ENCODE data around the gene DLGAP1. TPM values are rescaled to one million over a fixed set of nuclear protein-coding genes. Genes with fewer than 3 reads are reported as not detected.
A peak's percentile ranks its signal among the peaks of the same experiment; 100 is the strongest.

Gene DLGAP1
- total and polyA plus RNA-seq, 2 of the 13 experiments (the other 11 are each of a cell fraction or from before 2014, with no cell fraction given): 0.01 TPM; not detected in 1

DNA sequence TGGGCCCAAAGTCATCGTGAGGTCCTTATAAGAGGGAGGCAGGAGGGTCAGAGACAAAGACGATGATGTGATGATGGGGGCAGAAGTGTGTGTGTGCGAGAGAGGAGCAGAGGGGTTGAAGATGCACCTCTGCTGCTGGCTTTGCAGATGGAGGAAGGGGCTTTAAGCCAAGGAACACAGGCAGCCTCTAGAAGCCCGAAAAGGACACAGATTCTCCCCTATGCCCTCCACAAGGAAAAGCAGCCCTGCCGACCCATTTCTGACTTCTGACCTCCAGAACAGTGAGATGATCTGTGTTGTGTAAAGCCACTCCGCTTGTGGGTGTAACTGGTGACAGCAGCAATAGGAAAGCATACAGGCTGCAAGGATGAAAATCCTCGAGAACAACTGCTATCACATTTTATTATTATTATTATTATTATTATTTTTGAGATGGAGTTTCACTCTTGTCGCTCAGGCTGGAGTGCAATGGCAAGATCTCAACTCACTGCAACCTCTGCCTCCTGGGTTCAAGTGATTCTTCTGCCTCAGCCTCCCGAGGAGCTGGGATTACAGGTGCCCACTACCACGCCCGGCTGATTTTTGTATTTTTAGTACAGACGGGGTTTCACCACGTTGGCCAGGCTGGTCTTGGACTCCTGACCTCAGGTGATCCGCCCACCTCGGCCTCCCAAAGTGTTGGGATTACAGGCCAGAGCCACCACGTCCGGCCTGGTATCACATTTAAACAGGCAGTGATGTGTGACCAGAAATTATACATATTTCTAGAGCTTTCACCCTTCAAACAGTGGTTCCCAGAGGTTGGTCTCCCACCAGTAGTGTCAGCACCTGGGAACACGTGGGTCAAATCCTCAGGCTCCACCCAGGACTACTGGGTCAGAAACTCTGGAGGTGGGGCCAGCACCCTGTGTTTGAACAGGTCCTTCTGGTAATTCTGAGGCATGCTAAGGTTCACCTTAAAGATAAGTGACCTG, 834.7 kb downstream of the DLGAP1 start (continued):
- TF ChIP-seq, protein P1, sequence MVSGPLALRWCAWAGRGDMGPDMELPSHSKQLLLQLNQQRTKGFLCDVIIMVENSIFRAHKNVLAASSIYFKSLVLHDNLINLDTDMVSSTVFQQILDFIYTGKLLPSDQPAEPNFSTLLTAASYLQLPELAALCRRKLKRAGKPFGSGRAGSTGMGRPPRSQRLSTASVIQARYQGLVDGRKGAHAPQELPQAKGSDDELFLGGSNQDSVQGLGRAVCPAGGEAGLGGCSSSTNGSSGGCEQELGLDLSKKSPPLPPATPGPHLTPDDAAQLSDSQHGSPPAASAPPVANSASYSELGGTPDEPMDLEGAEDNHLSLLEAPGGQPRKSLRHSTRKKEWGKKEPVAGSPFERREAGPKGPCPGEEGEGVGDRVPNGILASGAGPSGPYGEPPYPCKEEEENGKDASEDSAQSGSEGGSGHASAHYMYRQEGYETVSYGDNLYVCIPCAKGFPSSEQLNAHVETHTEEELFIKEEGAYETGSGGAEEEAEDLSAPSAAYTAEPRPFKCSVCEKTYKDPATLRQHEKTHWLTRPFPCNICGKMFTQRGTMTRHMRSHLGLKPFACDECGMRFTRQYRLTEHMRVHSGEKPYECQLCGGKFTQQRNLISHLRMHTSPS (CRISPR knock-in tag; IDR thresholded peaks at IDR 0.05; ENCODE audit: low read depth): no peak
- TF ChIP-seq ZNF709 (CRISPR knock-in tag; IDR thresholded peaks at IDR 0.05) (no peak), ZNF773 (CRISPR knock-in tag; IDR thresholded peaks at IDR 0.05; ENCODE audit: borderline replicate concordance) (no peak), ZIK1 (CRISPR knock-in tag; IDR thresholded peaks at IDR 0.05; ENCODE audit: borderline replicate concordance, low read depth) (no peak), YEATS2 (CRISPR knock-in tag; IDR thresholded peaks at IDR 0.05; ENCODE audit: borderline replicate concordance) (no peak), ZNF605 (CRISPR knock-in tag; IDR thresholded peaks at IDR 0.05) (no peak), NFKBIZ (CRISPR knock-in tag; IDR thresholded peaks at IDR 0.05) (no peak), TSC22D2 (CRISPR knock-in tag; IDR thresholded peaks at IDR 0.05; ENCODE audit: borderline replicate concordance) (no peak; the same call in 1 of the 2 replicates), HDAC2 (CRISPR knock-in tag; IDR thresholded peaks at IDR 0.05) (peak; percentile 34; the same call in 1 of the 2 replicates), SRSF1 (optimal IDR thresholded peaks at IDR 0.05; ENCODE audit: low read depth, low read length) (no peak), ZNF780A (CRISPR knock-in tag; IDR thresholded peaks at IDR 0.05) (no peak), RORA (CRISPR knock-in tag; IDR thresholded peaks at IDR 0.05) (no peak), SMARCE1 (IDR thresholded peaks at IDR 0.05; ENCODE audit: borderline replicate concordance) (no peak), FOXO1 (CRISPR knock-in tag; IDR thresholded peaks at IDR 0.05) (no peak), NR2F1 (CRISPR knock-in tag; IDR thresholded peaks at IDR 0.05) (no peak), SSRP1 (CRISPR knock-in tag; IDR thresholded peaks at IDR 0.05) (no peak)
- TF ChIP-seq, protein P2, sequence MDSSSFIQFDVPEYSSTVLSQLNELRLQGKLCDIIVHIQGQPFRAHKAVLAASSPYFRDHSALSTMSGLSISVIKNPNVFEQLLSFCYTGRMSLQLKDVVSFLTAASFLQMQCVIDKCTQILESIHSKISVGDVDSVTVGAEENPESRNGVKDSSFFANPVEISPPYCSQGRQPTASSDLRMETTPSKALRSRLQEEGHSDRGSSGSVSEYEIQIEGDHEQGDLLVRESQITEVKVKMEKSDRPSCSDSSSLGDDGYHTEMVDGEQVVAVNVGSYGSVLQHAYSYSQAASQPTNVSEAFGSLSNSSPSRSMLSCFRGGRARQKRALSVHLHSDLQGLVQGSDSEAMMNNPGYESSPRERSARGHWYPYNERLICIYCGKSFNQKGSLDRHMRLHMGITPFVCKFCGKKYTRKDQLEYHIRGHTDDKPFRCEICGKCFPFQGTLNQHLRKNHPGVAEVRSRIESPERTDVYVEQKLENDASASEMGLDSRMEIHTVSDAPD (CRISPR knock-in tag; IDR thresholded peaks at IDR 0.05): no peak
- TF ChIP-seq, protein P3, sequence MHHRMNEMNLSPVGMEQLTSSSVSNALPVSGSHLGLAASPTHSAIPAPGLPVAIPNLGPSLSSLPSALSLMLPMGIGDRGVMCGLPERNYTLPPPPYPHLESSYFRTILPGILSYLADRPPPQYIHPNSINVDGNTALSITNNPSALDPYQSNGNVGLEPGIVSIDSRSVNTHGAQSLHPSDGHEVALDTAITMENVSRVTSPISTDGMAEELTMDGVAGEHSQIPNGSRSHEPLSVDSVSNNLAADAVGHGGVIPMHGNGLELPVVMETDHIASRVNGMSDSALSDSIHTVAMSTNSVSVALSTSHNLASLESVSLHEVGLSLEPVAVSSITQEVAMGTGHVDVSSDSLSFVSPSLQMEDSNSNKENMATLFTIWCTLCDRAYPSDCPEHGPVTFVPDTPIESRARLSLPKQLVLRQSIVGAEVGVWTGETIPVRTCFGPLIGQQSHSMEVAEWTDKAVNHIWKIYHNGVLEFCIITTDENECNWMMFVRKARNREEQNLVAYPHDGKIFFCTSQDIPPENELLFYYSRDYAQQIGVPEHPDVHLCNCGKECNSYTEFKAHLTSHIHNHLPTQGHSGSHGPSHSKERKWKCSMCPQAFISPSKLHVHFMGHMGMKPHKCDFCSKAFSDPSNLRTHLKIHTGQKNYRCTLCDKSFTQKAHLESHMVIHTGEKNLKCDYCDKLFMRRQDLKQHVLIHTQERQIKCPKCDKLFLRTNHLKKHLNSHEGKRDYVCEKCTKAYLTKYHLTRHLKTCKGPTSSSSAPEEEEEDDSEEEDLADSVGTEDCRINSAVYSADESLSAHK (CRISPR knock-in tag; IDR thresholded peaks at IDR 0.05; ENCODE audit: borderline replicate concordance): no peak
- TF ChIP-seq, protein P4, sequence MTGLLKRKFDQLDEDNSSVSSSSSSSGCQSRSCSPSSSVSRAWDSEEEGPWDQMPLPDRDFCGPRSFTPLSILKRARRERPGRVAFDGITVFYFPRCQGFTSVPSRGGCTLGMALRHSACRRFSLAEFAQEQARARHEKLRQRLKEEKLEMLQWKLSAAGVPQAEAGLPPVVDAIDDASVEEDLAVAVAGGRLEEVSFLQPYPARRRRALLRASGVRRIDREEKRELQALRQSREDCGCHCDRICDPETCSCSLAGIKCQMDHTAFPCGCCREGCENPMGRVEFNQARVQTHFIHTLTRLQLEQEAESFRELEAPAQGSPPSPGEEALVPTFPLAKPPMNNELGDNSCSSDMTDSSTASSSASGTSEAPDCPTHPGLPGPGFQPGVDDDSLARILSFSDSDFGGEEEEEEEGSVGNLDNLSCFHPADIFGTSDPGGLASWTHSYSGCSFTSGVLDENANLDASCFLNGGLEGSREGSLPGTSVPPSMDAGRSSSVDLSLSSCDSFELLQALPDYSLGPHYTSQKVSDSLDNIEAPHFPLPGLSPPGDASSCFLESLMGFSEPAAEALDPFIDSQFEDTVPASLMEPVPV (CRISPR knock-in tag; IDR thresholded peaks at IDR 0.05): no peak
- TF ChIP-seq, protein P5, sequence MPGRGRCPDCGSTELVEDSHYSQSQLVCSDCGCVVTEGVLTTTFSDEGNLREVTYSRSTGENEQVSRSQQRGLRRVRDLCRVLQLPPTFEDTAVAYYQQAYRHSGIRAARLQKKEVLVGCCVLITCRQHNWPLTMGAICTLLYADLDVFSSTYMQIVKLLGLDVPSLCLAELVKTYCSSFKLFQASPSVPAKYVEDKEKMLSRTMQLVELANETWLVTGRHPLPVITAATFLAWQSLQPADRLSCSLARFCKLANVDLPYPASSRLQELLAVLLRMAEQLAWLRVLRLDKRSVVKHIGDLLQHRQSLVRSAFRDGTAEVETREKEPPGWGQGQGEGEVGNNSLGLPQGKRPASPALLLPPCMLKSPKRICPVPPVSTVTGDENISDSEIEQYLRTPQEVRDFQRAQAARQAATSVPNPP (CRISPR knock-in tag; IDR thresholded peaks at IDR 0.05): no peak

All from HepG2 (cell line).